B cell (primary cell): ENCODE measurements around the gene CD177.
"Not testable (repeated sequence)": the region's sequence is repeated elsewhere in the genome, so short reads cannot be mapped to it uniquely, and the experiment has no call there.

Experiments
- CTCF ChIP-seq: fragments of 200-600 bp; IDR thresholded peaks from one replicate; pipeline ENCODE4 v1.8.0; 2022; ENCODE audit warnings: antibody characterized with exemption, mild to moderate bottlenecking
- EZH2 ChIP-seq: IDR thresholded peaks from 2 replicates; pipeline ENCODE4 v1.6.1; 2012; ENCODE audit warnings: borderline replicate concordance, low read depth, mild to moderate bottlenecking, moderate library complexity, low read length; ENCODE audit not compliant: insufficient read depth, poor library complexity, severe bottlenecking

GRCh38 chr19:43328561-43328960, 24.9 kb upstream of the CD177 start:
- TF ChIP-seq CTCF, EZH2: not testable (repeated sequence)
